AG08396 (cell line): ENCODE measurements around the gene GET3.

Experiments used
- DNase-seq: peaks from one replicate; pipeline ENCODE4 v3.0.0; 2012; ENCODE audit warnings: low spot score, mixed read lengths

GET3 gene

GRCh38 chr19:12752056-12752781, 14.9 kb downstream of the GET3 start:
- no peak for DNase-seq

DNA sequence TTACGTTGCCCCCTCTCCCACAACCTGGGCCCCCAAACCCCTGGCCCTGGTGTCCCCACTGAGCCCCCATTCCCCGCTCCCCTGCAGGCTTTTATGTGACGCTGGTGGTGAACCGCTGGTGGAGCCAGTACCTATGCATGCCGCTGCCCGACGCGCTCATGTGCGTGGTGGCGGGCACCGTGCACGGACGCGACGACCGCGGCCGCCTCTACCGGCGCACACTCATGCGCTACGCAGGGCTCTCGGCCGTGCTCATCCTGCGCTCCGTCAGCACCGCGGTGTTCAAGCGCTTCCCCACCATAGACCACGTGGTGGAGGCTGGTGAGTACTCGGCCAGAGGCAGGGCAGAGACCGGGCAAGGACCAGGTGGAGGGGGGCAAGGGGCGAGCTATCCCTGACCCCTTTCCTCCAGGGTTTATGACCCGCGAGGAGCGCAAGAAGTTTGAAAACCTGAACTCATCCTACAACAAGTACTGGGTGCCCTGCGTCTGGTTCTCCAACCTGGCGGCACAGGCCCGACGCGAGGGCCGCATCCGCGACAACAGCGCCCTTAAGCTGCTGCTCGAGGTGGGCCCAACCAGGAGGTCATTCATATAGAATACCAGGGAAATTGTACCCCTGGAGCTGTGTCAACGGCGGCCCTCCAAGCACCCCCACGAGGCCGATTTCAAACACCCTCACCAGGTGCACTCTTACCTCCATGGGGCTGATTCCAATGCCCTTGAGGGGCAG, 17.3 kb downstream of the GET3 start:
- DNase-seq, result no peak

- no peak for DNase-seq
Measured at GRCh38 chr19:12756150-12756883, 19.0 kb downstream of the GET3 start.

DNA sequence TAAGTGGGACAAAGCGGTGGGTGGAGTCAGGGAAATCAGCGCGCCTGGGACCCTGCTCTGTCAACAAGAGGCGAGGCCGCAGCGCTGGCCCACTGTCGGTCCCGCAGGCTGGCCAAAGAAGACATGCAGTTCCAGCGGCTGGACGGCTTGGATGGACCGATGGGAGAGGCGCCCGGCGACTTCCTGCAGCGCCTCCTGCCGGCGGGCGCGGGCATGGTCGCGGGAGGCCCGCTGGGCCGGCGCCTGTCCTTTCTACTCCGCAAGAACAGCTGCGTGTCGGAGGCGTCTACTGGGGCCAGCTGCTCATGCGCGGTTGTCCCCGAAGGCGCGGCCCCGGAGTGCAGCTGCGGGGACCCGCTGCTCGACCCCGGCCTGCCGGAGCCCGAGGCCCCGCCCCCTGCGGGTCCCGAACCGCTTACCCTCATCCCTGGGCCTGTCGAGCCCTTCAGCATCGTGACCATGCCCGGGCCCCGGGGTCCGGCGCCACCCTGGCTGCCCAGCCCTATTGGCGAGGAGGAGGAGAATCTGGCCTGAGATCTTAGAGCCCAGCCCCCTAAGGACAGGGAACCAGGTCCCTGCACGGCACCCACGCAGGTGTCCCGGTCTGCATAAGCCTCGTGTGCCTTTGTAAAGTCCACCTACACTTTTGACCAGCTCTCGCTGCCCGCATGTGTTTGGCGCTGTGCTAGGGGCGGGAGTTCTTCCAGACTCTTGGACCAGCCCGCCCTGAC, 20.4 kb downstream of the GET3 start:
- DNase-seq, result peak; percentile 95

GRCh38 chr19:12759686-12760085, 22.4 kb downstream of the GET3 start:
- DNase-seq, result no peak

GRCh38 chr19:12763100-12763499, 25.8 kb downstream of the GET3 start:
- no peak for DNase-seq

DNA sequence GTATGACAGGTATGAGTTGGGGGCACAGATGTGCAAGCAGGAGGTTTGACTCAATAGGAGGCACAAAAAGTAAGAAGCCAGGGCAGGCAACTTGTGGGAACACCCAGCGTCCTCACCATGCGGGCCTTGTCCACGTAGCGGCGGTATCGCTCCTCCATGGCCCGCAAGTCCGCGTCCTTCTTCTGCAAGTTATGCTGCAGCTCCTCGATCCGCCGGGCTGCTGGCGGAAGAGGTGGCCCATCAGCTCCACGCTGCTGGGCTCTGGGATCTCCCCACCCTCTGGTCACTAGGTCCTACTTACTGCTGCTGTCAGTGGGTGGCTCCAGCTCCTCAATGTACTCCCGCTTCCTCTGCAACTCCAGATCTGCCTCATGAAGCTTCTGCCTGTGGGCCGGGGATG, 27.4 kb downstream of the GET3 start:
- no peak for DNase-seq

- peak; percentile 78 for DNase-seq
Measured at GRCh38 chr19:12766051-12766521, 28.8 kb downstream of the GET3 start.

- no peak for DNase-seq
Measured at GRCh38 chr19:12767150-12767549, 29.9 kb downstream of the GET3 start.

DNA sequence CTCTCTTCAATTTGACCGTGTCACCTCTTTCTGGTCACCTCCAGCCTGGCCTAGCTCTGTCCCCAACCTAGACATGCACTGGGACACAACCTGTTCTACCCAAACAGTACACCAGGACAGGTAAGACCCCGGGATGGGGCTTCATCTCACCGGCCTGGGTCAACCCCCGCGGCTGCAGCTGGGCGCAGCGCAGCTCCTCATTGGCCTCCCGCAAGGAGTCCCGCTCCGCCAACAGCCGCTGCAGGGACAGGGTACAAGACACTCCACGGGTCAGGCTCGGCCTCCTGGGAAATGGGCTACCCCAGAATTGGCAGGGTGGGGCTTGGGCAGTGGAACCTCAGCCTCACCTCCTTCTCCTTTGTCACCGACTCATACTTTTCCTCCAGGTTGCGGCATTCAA, 30.4 kb downstream of the GET3 start:
- DNase-seq, result no peak

DNA sequence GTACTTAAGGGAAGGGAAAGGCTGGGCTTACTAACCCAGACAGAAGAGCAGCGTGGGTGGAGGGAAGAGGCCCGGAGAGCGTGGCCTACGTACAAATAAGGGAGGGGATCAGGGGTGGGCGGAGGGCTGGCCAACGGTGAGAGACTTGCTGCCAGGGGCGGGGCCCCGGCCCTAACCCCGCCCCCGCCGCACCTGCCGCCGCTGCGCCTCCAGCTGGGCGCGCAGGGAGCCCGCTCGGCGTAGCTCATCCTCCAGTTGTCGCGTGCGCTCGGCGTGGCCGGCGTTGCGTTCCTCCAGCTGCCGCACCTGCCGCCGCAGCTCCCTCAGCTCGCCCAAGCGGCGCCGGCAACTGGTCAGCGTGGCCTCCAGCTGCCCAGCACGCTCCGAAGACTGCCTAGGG, 32.4 kb downstream of the GET3 start:
- no peak for DNase-seq

DNA sequence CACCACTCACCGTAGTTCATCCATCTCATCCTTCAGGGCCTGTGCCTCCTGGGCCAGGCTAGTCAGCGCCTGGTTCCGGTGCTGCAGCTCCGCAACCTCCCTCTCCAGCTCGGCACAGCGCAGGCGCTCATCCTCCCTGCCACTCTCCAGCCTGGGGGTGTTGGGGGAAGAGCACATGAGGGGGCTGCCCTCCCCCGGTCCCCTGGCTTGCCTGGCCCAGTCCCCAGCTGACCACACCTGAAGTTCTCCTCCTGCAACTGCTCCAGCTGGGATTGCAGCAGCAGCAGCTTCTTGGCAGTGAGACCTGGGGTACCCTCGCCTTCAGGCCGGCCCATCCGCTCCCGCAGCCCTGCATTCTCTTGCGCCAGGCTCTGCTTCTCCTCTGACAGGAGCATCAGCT, 33.6 kb downstream of the GET3 start:
- no peak for DNase-seq

DNA sequence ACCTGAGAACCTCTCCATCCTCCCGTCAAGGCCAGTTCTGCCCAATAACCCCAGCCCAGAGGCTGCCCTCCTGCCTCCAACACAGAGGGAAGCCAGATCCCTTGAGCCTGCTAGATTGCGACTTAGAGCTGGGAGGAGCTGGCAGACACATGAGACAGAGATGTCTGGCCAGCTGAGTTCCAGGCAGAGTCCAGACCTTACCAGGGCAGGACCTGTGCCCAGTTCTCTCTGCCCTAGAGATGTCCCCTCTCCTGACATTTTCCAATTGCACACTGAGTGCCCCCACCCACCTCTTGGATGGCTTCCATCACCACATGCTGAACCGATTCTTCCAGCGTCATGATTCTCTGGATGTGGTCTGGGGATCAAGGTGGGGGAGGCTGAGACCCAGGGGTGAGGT, 35.0 kb downstream of the GET3 start:
- DNase-seq, result peak; percentile 36

DNA sequence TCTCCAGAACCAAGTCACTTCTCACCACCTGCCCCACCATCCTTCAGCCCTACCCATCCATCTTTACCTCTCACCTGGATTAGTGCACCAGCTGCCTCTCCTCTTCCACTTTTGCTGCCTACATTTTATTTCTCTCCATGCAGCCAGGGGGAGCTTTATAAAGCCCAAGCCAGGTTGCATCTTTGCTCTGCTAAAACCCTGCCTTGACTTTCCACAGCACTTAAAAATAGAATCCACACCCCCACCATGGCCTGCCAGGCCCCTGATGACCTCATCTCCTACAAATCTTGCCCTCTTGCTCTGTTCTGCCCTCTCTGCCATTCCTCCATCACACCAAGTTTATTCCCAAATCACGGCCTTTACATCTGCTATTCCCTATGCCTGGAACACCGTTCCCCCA, 36.3 kb downstream of the GET3 start:
- peak; percentile 75 for DNase-seq

DNA sequence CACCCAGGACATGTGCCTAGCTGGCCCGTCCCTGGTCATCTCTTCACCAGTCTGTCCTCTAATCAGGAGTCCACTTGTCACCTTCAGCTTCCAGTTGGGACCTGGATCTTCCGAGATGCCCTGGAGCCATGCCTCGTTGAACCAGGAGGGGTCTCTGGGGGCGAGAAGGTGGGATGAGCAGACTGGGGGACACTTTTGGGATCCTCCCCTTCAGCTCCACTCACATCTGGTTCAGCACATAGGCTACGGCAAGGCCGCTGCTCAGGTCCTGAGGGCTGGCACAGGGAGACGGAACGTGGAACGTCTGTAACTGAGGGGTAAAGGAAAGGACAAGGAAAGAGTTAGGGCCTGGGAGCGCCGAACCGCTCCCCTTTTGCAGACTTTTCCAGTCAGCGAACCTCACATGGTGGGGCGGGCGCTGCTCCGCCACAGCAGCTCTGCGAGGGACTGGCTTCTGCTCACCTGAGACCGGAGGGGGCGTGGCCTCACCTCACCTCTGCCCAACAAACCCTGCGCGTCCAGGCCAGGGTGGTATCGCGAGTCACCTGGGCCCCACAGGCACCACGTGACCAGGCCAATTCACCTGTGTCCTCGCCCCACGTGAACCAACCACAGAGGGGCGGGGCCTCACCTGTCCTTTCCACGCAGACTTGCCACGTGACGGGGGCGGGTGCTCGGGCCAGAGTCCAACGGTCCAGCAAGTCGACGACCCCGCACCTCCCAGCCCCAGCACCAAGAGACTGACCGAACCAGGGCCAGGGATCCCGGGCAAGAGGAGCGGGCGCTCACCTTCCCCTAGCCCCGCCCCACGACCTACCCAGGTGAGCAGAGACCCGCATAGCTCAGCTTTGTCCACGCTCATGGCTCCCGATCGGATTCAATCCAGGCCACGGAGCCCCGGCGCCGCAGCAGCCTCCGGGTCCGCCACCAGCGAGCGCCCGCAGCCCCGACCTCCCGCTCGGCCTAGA, 37.6 kb downstream of the GET3 start, which contains the start of gene HOOK2:
TSS of gene HOOK2 (minus strand) at position 965 of the 968 bp plus-strand sequence. CDS start at position 862, 103 bp downstream.
- no peak for DNase-seq

- peak; percentile 86 for DNase-seq
Measured at GRCh38 chr19:12777217-12778016, 40.1 kb downstream of the GET3 start.

- DNase-seq, result peak; percentile 71
Measured at GRCh38 chr19:12778017-12778904, 41.0 kb downstream of the GET3 start.

DNA sequence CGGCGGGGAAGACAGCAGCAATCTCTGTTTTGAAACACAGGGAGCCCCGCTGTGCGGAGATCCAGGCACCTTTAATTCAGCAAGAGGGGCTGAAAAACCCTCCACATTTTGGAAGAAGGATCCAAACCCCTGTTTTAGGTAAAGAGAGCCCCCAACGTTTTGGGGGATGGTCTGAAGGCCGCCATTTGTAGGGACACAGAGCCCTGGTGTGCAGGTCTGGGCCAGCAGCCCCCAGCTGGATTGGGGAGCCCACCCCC, 41.5 kb downstream of the GET3 start:
- no peak for DNase-seq
